Adipose tissue (tissue), 3 donors: ENCODE results near the gene KIAA1217. TPM values are rescaled to one million over a fixed set of nuclear protein-coding genes. Genes with fewer than 3 reads are reported as not detected.

Experiments used
- H3K27ac ChIP-seq: one replicate; pipeline ENCODE4 v1.5.1; 2013; ENCODE audit warnings: low read depth, low read length
- WGBS, 3 donors: extraction: QIAGEN DNeasy Blood & Tissue Kit; methylation state at CpG; one replicate each; pipeline ENCODE4 v1.1.7; 2013; 5-methylcytosine and 5-hydroxymethylcytosine counted together
- polyA plus RNA-seq, 3 donors: library from polyadenylated mRNA; stranded (reverse); fragments of 200-250 nt; gene quantifications; one replicate each; pipeline ENCODE4 v1.2.3, GENCODE V29; 2013
- donor health status: healthy with polysubstance abuse.
- donor health status: Bipolar disorder and iron deficiency.
- donor health status: healthy.

Gene KIAA1217
- polyA plus RNA-seq, 3 donors = 5.9 to 18.7 (median 13.3) TPM

DNA sequence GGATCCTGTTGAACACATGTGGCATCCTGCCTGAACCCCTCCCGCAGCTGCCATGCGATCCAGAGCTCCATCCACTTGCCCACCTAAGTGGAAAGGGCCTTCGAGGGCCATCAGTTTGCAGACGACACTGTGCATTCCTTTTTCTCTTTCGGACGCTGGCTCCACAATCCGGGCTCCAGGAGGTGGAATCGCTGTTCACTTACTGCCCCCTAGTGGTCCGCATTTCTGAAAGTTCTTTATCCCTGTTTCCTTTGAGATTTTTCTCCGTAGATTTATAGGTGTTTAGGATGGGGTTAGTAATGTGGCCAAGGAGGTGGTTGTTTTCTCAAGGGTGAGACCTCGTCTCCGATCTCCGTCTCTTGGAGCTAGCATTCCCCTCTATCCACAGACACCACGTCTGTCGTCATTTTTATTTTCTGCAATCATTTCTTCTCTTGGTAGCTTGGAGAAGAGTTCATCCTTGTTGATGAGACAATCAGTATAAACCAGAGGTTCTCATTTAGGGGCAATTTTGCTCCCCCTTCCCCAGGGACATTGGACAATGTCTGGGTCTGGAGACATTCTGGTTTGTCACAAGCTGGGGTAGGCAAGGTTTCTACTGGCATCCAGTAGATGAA is 310.2 kb downstream of the KIAA1217 start:
- 12 to 22% (median 16%) methylated on average over 15 of the region's 15 CpGs for WGBS, 3 donors
- no peak overlapping the region for H3K27ac ChIP-seq

DNA sequence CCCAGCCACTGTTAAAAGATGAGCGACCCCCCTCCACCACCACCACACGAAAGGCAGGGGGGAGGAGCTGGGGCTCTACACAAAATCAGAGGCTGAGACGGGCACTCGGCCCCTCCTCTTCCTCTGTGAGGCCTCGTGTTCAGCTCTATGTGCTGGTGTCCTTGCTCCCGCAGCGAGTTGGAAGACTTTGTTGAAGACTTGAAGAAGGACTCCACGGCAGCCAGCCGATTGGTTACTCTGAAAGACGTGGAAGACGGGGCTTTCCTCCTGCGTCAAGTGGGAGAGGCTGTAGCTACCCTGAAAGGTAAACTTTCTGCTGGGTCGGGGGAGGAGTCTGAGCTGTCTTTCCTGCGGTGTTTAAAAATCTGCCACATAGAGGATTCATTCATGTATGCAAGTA is 311.0 kb downstream of the KIAA1217 start:
- H3K27ac ChIP-seq = no peak overlapping the region
- 61 to 74% (median 61%) methylated on average over 14 of the region's 14 CpGs for WGBS, 3 donors

DNA sequence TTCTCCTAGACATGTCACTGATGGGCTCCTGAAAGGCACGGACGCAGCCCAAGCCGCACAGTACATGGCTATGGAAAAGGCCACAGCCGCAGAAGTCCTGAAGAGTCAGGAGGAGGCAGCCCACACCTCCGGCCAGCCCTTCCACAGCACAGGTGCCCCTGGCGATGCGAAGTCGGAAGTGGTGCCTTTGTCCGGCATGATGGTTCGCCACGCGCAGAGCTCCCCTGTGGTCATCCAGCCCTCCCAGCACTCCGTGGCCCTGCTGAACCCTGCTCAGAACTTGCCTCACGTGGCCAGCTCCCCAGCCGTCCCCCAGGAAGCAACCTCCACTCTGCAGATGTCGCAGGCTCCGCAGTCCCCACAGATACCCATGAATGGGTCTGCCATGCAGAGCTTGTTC is 315.4 kb downstream of the KIAA1217 start:
- WGBS, 3 donors = 90 to 99% (median 93%) methylated on average over 17 of the region's 17 CpGs

DNA sequence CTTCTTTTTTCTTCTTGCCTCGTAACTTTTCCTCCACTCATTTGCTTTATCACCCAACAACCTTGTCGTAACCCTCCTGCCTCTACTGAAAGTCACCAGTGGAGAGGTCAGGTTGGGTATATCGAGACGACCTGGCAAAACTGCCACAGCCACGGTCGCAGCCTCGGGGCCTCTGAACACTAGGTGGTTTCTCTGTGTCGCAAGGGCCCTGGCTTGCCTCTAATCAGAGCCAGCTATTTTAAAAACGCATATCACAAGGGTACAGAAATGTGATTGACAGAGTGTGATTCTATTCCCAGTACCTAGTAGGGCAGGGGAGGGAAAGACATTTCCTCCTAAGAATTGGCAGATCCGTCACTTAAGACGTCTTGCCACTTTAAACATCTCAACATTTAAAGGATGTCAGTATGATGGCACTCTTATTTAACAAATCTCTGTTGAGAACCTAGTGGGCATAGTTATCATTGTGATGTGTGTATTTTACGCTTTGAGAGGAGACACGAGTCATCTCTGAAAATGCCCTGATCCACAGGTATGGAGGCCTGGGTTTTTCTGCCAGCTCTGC is 317.2 kb downstream of the KIAA1217 start:
- 92 to 94% (median 92%) methylated on average over 13 of the region's 13 CpGs for WGBS, 3 donors
- H3K27ac ChIP-seq = no peak overlapping the region

More for the DNA sequence above, 315.4 kb downstream of the KIAA1217 start:
- no peak overlapping the region for H3K27ac ChIP-seq

DNA sequence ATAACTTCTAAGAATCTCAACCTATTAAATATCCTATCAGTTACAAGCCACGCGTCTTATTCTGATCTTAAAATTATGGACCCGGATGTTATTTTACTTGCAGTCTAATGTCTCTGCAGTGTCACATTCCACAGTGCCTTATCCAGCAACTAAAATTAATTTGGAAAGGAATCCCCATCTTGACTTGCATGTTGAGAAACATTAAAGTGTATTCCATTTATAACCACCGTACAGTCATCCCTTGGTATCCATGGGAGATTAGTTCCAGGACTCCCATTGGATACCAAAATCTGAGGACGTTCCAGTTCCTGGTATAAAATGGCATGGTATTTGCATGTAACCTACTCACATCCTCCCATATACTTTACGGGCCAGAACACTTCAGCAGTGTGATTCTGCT is 320.0 kb downstream of the KIAA1217 start:
- 90 to 93% (median 93%) methylated on average over 6 of the region's 6 CpGs for WGBS, 3 donors
- H3K27ac ChIP-seq = no peak overlapping the region

DNA sequence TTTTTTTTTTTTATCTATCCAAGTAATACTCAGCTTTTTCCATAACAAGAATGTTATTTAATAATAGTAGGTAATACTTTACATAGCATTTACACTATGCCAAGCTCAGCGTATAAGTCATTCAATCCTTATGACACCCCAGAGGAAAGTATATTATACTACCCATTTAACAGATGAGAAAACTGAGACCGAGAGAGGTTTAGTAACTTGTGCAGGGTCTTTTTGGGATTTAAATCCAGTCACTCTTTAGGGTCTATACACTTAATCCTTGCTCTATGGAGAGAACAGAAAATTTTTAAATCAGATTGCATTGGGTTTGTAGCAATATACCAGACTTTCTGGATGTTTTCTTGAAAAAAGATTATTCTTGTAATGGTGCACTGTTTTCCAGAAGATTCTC is 322.5 kb downstream of the KIAA1217 start:
- no peak overlapping the region for H3K27ac ChIP-seq

DNA sequence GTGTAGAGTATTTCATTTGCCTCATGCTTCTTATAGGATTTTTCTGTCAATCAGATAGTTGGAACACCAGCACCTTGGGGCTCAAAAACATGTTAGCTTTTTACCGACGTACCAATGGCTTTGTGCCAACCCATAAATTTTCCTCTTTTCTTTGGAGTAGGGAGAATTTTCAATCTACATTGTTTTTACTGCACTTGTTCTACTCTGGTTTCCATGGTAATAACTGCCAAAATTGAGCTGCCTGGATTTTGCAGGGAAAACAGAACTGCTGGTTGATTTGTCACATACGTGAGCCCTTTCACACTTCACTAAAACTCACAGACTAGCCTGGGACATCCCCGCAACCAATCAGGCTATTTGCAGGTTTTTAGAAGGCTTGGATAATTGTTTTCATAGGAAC is 325.0 kb downstream of the KIAA1217 start:
- WGBS, 3 donors = 78 to 88% (median 81%) methylated on average over 4 of the region's 4 CpGs
- no peak overlapping the region for H3K27ac ChIP-seq

More for the DNA sequence above, 322.5 kb downstream of the KIAA1217 start:
- 93 to 99% (median 94%) methylated on average over 2 of the region's 2 CpGs for WGBS, 3 donors

DNA sequence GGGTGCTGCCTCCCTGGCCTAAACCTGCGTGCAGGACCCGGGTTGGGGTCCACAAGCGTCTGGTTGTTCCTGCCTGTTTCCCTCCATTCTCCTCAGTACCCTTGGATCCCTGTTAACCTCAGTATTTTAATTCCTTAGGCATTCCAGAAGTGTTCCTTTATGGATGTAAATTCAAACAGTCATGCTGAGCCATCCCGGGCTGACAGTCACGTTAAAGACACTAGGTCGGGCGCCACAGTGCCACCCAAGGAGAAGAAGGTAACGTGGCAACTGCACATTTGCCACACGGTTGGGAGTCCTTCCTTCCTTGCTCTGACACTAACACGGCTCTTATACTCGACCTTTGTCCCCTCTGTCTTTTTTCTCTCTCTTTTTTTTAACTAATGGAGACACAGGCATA is 327.7 kb downstream of the KIAA1217 start:
- WGBS, 3 donors = 82 to 86% (median 83%) methylated on average over 11 of the region's 11 CpGs

DNA sequence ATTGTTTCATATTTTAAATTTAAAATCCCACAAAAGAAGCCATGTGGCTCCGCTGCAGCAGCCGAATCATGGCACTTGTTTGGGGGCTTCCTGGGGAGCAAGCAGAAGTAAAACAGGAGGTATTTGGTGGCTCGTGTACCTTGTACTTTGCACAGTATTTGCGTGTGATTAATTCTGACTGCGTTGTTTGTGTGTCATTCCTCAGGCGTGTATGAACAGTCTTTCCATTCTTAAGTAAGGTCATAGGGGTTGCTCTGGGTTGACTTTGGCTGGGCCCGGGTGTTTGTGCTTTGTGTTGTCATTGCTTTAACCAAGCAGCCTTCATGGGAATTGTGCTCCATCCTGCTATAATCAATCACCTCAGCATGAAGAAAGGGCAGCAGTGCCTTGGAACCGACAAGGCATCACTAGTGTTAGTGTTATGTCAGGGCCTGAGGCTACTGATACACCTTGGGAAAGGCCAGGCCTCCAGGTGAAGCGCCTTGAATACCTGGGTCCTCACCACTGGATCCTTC is 332.4 kb downstream of the KIAA1217 start:
- no peak overlapping the region for H3K27ac ChIP-seq
- 68 to 92% (median 84%) methylated on average over 9 of the region's 9 CpGs for WGBS, 3 donors

More for the DNA sequence above, 327.7 kb downstream of the KIAA1217 start:
- no peak overlapping the region for H3K27ac ChIP-seq

DNA sequence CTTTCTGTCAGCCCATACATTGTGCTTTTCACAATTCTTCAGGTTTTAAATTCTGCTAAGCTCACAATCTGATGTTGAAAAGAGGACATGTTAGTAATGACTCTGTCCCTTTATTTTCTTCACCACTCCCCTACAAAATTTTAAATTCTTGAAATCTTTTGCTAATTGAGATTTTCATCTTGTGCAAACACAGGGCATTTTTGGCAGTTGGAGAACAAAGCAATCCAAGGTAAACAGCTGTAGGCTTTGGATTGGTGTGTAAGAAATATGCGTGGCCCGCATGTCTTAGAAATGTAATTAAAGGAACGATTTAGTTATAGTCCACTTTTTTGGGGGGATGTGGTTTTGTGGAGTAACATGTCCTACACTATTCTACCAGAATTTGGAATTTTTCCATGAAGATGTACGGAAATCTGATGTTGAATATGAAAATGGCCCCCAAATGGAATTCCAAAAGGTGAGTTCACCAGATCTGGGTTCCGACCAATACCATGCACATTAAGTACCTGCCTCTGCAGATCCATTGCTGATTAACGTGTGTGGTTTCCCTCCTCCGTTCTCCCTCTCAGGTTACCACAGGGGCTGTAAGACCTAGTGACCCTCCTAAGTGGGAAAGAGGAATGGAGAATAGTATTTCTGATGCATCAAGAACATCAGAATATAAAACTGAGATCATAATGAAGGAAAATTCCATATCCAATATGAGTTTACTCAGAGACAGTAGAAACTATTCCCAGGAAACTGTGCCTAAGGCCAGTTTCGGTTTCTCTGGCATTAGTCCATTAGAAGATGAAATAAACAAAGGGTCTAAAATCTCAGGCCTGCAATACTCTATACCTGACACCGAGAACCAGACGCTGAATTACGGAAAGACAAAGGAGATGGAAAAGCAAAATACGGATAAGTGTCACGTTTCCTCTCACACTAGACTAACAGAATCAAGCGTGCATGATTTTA is 333.7 kb downstream of the KIAA1217 start:
- H3K27ac ChIP-seq = no peak overlapping the region
- 82 to 86% (median 85%) methylated on average over 14 of the region's 14 CpGs for WGBS, 3 donors

DNA sequence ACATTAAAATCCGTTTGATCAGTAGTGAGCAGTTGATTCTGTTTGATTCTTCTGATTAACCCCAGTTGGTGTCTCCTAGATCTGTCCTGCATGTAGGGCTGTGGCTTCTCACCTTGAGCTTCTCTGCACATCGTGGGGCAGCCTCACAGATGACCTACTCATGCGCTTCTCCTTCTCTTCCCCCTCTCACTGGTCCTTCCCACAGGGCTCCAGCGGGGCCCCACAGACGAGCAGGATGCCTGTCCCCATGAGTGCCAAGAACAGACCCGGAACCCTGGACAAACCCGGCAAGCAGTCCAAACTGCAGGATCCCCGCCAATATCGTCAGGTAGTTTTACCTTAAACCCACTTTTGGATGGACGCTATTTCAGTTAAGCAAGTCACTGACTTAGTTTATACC is 335.8 kb downstream of the KIAA1217 start:
- no peak overlapping the region for H3K27ac ChIP-seq
- WGBS, 3 donors = 93% methylated on average over 10 of the region's 10 CpGs

DNA sequence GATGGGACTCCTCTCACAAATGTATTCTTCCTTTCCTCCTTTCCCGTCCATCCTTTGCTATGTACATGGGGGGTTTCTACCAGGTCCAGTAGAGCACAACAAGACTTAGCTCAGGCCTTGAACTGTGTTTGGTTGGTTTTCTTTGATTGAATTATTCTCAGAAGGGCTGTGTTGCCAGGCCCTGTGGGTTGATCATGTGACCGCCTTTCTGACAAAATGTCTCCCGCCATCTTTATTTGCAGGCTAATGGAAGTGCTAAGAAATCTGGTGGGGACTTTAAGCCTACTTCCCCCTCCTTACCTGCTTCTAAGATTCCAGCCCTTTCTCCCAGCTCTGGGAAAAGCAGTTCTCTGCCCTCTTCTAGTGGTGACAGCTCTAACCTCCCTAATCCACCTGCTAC is 336.6 kb downstream of the KIAA1217 start:
- WGBS, 3 donors = 91 to 97% (median 95%) methylated on average over 3 of the region's 3 CpGs
- H3K27ac ChIP-seq = no peak overlapping the region

DNA sequence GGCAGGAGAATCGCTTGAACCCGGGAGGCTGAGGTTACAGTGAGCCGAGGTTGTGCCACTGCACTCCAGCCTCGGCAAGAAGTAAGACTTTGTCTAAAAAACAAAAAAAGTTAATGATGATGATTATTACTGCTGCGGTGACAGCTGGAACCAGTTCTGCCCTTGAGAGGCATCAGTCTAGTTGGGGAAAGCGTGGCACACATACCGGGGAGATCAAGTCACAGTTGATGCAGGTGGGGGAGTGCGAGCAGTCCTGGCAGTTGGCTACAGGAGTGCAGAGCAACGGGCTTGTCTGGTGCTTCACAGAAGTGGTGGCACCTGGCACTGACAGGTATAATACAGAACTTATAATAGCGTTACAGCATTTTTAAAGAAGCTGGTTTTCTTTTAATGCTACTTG is 341.7 kb downstream of the KIAA1217 start:
- 76 to 91% (median 89%) methylated on average over 10 of the region's 10 CpGs for WGBS, 3 donors

DNA sequence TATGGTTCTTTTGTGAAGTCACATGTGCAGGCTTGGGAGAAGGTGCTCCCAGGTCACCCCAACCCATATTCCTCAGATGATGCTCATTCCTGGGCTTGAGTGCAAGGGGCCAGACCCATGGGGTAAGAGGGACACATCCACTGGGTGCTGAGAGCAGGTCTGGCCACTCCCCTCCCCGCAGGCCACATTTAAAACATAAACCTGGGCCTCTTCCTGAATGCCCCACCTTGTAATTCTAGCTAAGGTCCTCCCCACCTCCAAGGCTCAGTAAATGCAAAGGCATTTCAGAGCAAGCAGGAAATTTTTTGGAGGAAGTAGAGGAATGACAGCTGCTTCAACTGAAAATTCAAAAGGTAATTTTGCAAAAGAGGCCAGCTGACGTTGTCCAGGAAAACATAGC is 342.2 kb downstream of the KIAA1217 start:
- H3K27ac ChIP-seq = no peak overlapping the region
- 51 to 65% (median 58%) methylated on average over 2 of the region's 2 CpGs for WGBS, 3 donors

More for the DNA sequence above, 341.7 kb downstream of the KIAA1217 start:
- H3K27ac ChIP-seq = no peak overlapping the region

DNA sequence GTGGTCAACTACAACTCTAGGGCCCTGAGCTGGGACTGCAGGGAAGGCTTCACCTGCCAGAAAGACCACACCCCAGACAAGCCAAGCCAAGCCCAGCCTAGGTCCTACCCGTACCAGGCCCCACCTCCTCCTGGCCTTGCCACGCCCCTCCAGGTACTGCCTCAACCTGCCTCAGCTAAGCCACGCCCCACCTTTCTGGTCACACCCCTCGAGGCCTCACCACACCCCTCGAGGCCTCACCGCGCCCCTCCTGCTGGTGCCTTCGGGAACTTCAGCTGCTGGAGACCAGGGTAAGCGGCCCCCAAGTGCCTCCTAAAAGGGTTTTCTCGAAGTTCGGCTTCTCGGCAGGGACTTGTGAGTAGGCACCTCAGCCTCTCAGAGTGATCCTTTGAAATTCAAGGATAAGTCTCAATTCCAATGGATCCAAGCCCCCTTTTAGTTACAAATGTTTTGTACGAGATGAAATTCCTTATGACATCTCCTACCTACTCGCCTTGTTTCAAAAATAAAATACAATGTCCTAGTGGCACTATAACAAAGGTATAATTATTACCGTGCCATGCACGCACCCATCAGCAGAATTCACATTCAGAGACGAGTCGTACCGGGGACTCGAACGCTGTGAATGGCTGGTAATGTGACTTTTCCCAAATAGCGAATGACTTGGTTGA is 343.5 kb downstream of the KIAA1217 start:
- 50 to 62% (median 61%) methylated on average over 22 of the region's 22 CpGs for WGBS, 3 donors
- no peak overlapping the region for H3K27ac ChIP-seq

DNA sequence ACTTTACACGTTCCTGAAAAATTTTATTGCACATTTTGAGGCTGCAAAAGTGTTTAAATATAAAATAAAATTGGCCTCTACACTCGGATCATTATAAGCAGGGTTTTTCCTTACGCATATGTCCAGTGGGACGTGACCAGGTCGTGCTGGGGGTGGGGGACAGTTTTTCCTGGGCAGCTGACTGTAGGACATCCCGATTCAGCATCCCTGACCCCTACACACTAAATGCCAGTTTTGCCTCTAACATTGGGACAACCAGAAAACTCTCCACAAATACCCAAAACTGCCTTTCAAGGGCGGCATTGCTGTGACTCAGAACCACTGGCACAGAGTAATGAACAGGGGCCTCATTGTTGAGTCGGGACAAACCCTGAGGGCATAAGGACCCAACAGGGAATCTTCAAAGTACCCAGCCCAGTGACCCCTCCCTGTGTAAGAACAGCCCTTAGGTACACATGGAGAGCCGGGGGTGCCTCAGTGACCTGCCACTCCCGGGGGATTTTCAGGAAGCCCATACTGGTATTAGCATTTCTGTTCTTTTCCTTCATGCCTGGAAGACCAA is 344.2 kb downstream of the KIAA1217 start:
- H3K27ac ChIP-seq = no peak overlapping the region
- 61 to 71% (median 71%) methylated on average over 10 of the region's 10 CpGs for WGBS, 3 donors

DNA sequence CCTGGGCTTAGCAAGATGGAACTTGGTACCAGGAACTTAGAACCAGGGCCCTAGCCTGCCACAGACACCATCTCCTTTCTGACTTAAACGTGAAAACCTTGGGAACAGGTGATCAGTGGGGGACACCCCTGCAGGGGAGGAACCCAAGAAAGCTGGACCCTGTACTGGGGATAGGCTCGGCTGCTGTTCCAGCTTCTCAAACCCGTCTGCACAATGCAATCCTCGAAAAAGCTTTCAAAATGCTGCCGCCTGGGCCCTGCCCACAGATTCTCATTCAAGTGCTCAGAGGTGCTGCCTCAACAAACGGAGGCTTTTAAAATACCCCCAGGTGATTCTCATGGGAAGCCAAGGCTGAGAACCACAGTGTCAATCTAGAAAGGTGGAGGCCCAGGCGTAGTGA is 345.1 kb downstream of the KIAA1217 start:
- 73 to 88% (median 82%) methylated on average over 7 of the region's 7 CpGs for WGBS, 3 donors
- no peak overlapping the region for H3K27ac ChIP-seq

DNA sequence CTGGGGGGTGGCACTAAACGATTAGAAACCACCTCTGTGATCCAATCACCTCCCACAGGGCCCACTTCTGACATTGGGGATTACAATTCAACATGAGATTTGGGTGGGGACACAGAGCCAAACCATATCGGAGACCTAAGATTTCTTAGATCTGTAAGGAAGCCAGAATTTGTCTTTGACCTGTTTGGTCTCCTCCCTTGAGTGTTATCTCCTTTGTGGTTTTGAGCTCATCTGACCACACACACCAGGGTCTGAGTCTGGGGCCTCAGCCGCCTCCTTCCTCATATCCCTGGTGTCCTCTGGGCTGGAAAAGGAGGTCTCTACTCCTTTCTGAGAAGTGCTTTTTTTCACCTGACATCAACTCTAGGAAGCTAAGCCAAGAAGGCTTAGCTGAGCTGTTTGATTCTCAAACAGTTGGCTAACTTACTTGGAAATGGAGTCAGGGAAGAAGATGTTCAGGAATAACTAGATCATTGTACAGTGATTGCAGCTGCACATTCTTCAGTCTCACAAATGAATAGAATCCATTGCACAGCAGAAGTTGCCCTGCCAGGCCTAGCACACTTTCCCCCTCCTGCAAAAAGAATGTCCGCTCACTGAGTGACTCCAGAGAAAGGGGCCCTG is 347.3 kb downstream of the KIAA1217 start:
- WGBS, 3 donors = 78 to 81% (median 78%) methylated on average over 4 of the region's 4 CpGs
- no peak overlapping the region for H3K27ac ChIP-seq
